GM08714 (cell line): ENCODE measurements around the gene GIT1.

ENCODE experiments used
- H3K4me3 ChIP-seq: fragments of 200-500 bp; sonication (Bioruptor generic); 2 replicates; pipeline ENCODE4 v1.5.1; 2014; ENCODE audit warnings: mild to moderate bottlenecking, low read length, inconsistent platforms
- ZNF274 ChIP-seq: IDR thresholded peaks from 2 replicates; pipeline ENCODE4 v1.6.1; 2012; ENCODE audit warnings: mild to moderate bottlenecking, low read depth, low read length

GIT1 gene

GRCh38 chr17:29612094-29612403, 22.6 kb upstream of the GIT1 start:
- no peak overlapping the region for H3K4me3 ChIP-seq
- no peak for TF ChIP-seq ZNF274

- no peak overlapping the region for H3K4me3 ChIP-seq
- TF ChIP-seq ZNF274, result no peak
Measured at GRCh38 chr17:29611351-29612093, 22.1 kb upstream of the GIT1 start.

- TF ChIP-seq ZNF274, result no peak
- no peak overlapping the region for H3K4me3 ChIP-seq
Measured at GRCh38 chr17:29610395-29610794, 20.9 kb upstream of the GIT1 start.

- TF ChIP-seq ZNF274, result no peak
- H3K4me3 ChIP-seq, result no peak overlapping the region
Measured at GRCh38 chr17:29608986-29609385, 19.5 kb upstream of the GIT1 start.

GRCh38 chr17:29607557-29608195, 18.2 kb upstream of the GIT1 start:
- no peak for TF ChIP-seq ZNF274
- H3K4me3 ChIP-seq, result no peak overlapping the region

- no peak overlapping the region for H3K4me3 ChIP-seq
- TF ChIP-seq ZNF274, result no peak
Measured at GRCh38 chr17:29603109-29603674, 13.7 kb upstream of the GIT1 start.

GRCh38 chr17:29597361-29598172, 8.1 kb upstream of the GIT1 start:
- no peak overlapping the region for H3K4me3 ChIP-seq
- TF ChIP-seq ZNF274, result no peak

GRCh38 chr17:29596811-29597210, 7.4 kb upstream of the GIT1 start:
- no peak for TF ChIP-seq ZNF274
- H3K4me3 ChIP-seq, result no peak overlapping the region

GRCh38 chr17:29595943-29596774, 6.7 kb upstream of the GIT1 start:
- TF ChIP-seq ZNF274, result no peak
- no peak overlapping the region for H3K4me3 ChIP-seq

- TF ChIP-seq ZNF274, result no peak
- H3K4me3 ChIP-seq, result no peak overlapping the region
Measured at GRCh38 chr17:29595107-29595942, 5.9 kb upstream of the GIT1 start.

- no peak for TF ChIP-seq ZNF274
- no peak overlapping the region for H3K4me3 ChIP-seq
Measured at GRCh38 chr17:29594519-29595090, 5.2 kb upstream of the GIT1 start.

- H3K4me3 ChIP-seq, result peak overlapping the region; percentile 56; the same call in 1 of the 2 replicates
- no peak for TF ChIP-seq ZNF274
Measured at GRCh38 chr17:29593591-29594518, 4.4 kb upstream of the GIT1 start.
